ENCODE measurements around the gene CNKSR3. TPM values are rescaled to one million over a fixed set of nuclear protein-coding genes. Genes with fewer than 3 reads are reported as not detected.

CNKSR3 gene
- total RNA-seq, 1 experiment from 2014 or later: 5.3 TPM

DNA sequence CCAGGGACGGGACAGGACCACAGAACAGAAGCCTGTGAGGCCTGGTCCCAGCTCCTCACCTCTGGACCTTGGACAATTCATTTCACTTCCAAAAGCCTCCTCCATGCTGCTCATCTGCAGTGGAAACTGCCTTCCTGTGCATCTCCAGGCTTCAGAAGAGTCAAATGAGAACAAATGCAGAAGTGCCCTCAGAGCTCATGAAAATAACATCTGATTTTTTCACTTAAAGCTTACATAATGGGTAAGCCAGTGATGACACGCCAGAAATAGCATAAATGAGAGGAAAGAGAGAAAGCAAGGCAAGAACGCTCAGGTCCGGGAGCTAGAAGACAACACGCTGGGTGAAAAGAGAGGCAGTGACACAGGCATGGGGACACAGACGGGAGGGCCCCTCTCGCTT is 7.9 kb downstream of the CNKSR3 start:
- DNase-seq (ENCODE audit: low read depth): no peak

- DNase-seq (ENCODE audit: low read depth): no peak
Observed at GRCh38 chr6:154501578-154501868, 9.0 kb downstream of the CNKSR3 start.

GRCh38 chr6:154500769-154501577 is 9.5 kb downstream of the CNKSR3 start:
- no peak for DNase-seq (ENCODE audit: low read depth)

- no peak for DNase-seq (ENCODE audit: low read depth)
Observed at GRCh38 chr6:154499855-154500589, 10.5 kb downstream of the CNKSR3 start.

DNA sequence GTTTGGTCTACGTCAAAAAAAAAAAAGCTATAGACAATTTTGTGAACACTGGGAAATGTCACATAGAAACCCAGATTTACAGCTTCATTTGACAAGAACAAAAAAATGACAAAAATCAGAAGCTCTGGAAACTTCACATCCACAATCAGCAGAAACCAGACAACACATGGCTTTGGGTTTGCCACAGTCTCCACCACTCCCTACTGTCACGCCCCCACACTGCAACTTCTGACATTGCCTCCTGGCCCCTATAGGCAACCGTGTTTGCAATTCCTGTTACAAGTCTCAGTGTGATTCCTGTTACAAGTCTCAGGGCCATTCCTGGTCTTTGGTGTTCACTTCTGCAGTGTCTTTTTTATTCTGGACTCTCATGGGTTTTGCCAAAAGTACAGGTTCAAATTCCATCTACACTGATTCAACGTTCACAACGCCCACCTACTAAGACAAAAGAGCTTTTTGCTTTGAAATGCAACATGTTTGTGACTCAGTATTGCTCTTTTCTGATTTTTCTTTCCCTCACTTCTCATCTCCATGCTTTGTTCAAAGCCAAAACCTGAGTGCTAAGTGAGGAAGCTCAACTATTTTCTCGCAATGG is 12.0 kb downstream of the CNKSR3 start:
- DNase-seq (ENCODE audit: low read depth): no peak

GRCh38 chr6:154496793-154497517 is 13.5 kb downstream of the CNKSR3 start:
- no peak for DNase-seq (ENCODE audit: low read depth)

GRCh38 chr6:154496186-154496585 is 14.3 kb downstream of the CNKSR3 start:
- no peak for DNase-seq (ENCODE audit: low read depth)

DNA sequence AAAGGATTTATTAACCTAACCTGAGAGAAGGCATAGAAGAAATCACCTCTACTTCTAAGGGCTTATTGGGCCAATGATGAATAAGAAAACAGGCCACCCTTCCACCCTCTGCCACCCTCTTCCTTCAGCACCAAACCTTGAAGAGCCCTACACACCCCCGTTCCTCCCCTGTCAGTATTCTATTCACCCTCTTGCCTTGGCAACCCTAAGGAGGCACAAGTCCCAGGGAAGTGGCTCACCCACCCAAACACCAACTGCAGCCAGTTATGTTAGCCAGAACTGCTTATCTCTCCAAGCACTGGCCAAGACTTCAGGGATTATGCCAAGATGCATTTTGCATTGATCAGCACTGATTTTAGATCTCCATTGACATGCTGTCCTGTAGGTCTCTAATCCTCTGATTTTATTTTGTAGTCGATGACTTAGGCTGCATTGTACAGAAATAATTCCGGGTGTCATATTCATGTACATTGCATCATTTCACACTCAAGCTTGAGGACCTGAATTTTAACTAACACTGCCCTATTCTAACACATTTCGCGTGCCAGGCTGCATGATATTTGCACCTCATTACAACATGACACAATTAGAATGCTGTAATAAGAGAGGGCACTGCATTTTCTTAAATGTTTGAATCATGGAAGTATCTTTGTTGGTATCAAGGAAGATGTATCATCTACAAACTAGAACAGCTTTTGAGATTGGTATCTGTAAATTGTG is 15.7 kb downstream of the CNKSR3 start:
- no peak for DNase-seq (ENCODE audit: low read depth)

GRCh38 chr6:154491567-154492470 is 18.7 kb downstream of the CNKSR3 start:
- DNase-seq (ENCODE audit: low read depth): no peak

DNA sequence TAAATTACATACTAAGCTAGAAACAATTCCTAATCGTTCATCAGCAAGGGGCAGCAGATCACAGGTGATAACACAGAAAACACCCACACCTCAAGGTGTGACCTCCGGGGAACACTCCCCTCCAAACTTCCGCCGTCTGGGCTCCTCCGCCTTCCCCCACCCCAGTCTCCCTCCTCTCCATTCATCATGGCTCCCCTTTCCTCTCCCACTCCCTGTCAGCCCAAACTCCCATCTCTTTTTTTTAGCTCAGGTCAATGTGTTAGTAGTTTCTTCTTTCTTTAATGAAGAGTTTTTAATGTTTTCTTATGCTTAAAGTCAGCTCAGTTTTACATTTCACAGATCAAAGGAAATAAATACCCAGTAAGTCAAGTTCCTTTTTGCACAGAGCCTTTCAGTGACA is 20.7 kb downstream of the CNKSR3 start:
- DNase-seq (ENCODE audit: low read depth): no peak

DNA sequence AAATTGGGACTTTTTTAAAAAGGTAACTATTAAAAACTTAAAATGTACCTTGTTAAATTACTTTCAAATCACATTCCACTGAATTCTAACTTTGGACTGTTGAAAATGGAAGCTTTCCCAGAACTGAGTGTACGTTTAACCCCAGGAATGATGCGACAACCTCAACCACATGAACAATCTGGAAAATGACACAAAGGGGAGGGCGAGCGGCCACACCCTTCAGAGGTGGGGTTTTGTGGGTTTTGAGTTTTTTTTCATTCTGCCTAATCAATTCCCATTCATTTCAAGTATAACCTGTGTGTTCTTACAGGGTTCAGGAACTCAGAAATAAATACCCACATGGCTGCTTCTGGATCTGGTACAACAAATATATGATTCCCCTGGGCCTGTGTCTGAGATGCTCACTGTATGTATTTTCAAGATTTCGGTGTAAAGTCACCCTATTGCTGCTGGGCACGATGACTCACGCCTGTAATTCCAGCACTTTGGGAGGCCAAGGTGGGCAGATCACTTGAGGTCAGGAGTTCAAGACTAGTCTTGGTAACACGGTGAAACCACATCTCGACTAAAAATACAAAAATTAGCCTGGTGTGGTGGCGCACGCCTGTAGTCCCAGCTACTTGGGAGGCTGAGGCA is 21.6 kb downstream of the CNKSR3 start:
- peak; percentile 86 for DNase-seq (ENCODE audit: low read depth)

DNA sequence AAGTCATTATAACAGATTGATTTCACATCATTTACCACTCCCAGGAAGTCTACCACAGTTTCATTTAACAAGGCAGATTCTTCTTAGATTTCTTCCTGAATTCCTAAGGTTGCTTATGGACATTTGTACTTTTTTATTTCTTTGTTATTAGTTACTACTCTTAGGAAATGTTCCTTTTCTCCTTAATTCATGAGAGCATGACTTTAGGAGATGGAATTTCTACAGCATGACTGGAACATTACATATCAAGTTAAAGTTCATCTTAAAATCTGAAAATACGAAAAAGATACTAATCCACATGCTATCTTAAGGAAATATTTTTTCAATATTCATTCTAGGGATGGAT is 22.3 kb downstream of the CNKSR3 start:
- DNase-seq (ENCODE audit: low read depth): no peak

GRCh38 chr6:154487367-154488247 is 22.9 kb downstream of the CNKSR3 start:
- DNase-seq (ENCODE audit: low read depth): peak; percentile 59

DNA sequence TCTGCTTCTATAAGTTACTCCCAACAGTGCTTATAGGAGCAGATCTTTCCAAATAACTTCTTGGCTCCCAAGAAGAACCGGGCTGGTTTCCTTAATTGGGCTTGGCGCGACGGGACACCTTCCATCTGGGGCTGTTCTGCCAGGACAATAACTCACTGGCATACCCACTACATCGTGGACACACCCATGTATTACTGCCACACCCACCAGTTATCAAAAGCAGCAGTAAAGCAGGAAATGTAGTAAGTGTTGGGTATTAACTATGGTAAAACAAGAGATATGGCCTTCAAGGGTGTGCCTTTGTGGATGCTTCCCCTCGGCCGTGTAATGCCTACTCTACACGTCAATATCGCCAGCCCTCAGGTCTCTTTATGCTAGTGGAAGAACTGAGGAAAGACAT is 24.7 kb downstream of the CNKSR3 start:
- no peak for DNase-seq (ENCODE audit: low read depth)

DNA sequence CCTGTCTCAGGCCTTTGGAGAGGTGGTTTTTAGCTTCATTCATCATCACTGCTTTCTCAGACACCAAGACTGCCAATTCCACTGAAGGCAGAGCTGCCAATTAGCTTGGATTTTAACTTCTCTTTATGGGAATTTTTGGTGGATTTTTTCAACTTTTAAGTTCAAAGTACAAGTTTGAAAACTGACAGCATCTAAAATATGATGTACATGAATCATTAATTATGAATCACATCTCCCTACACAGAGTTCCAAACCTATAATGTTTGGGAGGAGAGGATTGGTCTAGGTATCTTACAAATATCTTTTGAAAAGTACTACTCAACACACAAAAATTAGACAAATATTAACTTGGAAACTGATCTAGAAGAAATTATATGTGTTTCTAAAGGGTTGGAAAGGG is 25.5 kb downstream of the CNKSR3 start:
- DNase-seq (ENCODE audit: low read depth): no peak

- no peak for DNase-seq (ENCODE audit: low read depth)
Observed at GRCh38 chr6:154482858-154483257, 27.6 kb downstream of the CNKSR3 start.

GRCh38 chr6:154481521-154482013 is 28.9 kb downstream of the CNKSR3 start:
- no peak for DNase-seq (ENCODE audit: low read depth)

DNA sequence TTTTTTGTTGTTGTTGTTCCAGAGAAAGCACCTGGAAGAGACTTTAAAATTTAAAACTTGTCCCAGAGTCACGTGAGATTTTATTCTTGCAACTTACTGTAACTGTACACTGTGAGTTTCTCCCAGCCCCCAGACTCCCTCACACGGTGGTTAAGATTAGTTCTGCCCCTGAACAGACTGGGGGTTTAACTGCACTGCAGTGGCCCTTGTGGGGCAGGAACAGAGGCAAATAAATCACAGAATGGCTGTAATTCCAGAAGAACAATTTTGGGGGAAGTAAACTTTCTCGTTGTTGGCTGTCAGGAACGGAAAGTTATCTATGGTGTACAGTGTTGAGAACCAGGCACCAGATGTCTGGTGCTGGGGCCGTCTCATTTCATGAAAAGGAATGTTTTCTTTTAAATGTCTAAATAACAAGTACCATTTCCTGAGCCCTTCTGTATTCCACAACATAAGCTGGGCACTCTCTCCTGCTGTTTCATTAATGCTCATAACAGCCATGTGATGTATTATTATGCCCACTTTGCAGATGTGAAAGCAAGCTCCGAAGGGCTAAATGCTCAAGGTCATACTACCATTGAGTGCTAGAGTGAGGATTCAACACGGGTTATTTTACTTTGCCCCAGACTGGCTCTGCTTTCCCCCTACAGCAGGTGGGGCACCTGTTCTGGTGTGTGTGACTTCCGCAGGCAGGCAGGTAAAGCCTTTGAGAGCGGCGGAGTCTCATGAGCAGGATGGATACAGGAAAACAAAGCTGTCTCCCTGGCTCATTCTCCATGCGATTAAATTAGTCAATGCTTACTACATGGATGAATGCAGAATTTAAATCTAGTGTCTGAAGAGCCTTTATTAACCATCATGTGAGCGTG is 30.5 kb downstream of the CNKSR3 start:
- peak; percentile 25 for DNase-seq (ENCODE audit: low read depth)
